WI38 (cell line): ENCODE measurements around the gene GRK1.
"Not testable (repeated sequence)": the region's sequence is repeated elsewhere in the genome, so short reads cannot be mapped to it uniquely, and the experiment has no call there.

Experiments
- H3K4me3 ChIP-seq: 2 replicates; pipeline ENCODE4 v1.5.1; 2011; ENCODE audit warnings: low read depth, mild to moderate bottlenecking, control low read depth, low read length
- CTCF ChIP-seq: IDR thresholded peaks from 2 replicates; pipeline ENCODE4 v1.5.1; 2012; ENCODE audit warnings: low read depth, mild to moderate bottlenecking, control low read depth, low read length

Gene GRK1

DNA sequence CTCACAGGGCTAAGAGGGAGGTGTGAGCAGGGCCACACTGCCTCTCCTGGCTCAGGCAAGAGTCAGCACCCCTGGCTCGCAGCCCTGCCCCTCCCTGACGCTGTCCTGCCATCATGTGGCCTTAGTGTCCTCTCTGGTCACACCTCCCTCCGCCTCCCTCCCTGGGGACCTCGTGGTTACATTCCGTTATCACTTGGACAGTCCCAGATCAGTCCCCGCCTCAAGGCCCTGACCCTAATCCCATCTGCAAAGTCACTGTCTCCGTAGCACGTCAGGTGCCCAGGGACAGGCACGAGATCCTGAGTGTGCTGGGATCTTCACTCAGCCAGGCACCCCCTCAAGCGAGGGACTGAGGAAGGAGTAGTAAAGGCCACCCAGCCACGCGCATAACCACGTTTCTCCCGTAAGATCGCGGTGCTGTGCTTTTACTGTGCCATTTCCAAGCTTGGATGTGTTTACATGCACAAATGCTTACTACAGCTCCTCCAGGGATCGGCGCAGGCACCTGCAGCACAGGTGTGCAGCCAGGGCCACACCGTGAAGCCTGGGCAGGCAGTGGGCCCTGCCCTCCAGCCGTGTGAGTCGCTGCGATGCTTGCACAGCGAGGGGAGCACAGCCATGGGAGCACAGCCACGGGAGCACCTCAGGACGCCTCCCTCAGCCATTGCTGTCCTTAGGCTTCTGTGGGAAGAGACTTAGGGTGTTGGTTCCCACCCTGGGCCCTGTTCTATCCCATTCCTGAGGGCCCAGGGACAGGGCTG lies 81.3 kb downstream of the GRK1 start:
- H3K4me3 ChIP-seq, result no peak overlapping the region
- TF ChIP-seq CTCF, result no peak

- H3K4me3 ChIP-seq, result no peak overlapping the region
- no peak for TF ChIP-seq CTCF
These were observed 81.9 kb downstream of the GRK1 start for GRCh38 chr13:113748862-113749451.

GRCh38 chr13:113749507-113749906 lies 82.5 kb downstream of the GRK1 start:
- no peak for TF ChIP-seq CTCF
- no peak overlapping the region for H3K4me3 ChIP-seq

DNA sequence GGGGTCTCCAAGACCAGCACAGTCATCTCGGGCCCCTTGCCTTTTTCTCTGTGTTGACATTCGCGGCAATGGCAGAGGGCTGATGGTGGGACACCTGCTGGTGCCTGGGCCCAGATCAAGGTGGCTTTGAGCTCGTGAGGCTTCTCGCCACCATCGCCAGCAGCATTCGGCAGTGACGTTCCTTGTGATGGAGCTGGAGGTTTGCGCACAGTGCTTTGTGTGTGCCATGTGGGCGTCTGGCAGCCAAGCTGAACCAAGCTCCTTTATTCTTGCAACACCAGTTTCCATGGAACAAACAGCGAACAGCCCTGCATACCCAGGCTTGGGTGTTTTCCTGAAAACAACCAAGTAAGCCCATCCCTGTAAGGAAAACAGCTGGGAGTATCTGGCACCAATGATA lies 82.9 kb downstream of the GRK1 start:
- no peak for TF ChIP-seq CTCF
- no peak overlapping the region for H3K4me3 ChIP-seq

- H3K4me3 ChIP-seq, result no peak overlapping the region
- TF ChIP-seq CTCF, result no peak
These were observed 83.8 kb downstream of the GRK1 start for GRCh38 chr13:113750554-113751399.

DNA sequence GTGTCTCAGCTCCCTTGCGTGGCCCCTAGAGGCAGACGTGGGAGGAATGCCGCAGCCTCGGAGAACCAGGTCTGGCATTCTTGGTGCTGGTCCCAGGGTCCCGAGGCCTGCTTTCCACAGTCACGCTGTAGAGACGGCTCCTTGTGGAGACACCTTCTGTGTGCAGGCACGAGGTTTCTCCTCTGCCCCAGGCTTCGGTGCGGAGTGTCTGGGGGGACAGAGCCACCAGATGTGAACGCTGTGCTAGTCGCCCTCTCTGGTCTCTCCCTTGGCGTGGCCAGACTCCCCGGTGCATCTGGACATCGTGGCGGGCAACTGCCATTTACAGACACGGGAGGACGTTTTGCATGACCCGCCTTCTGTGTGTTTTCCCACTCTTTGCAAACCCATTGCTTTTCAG lies 84.5 kb downstream of the GRK1 start:
- TF ChIP-seq CTCF, result no peak
- no peak overlapping the region for H3K4me3 ChIP-seq

- H3K4me3 ChIP-seq, result not testable (repeated sequence)
These were observed 85.4 kb downstream of the GRK1 start for GRCh38 chr13:113752211-113752986.
